ENCODE data around the gene AADACL2.

The AADACL2 gene

GRCh38 chr3:151806838-151807237 lies 73.1 kb downstream of the AADACL2 start:
- no peak for DNase-seq
